H9 (cell line): ENCODE measurements around the gene AGMAT. TPM values are rescaled to one million over a fixed set of nuclear protein-coding genes. Genes with fewer than 3 reads are reported as not detected.

Experiments used
- DNase-seq: peaks from one replicate; pipeline ENCODE4 v3.0.0-alpha.2; 2017
- H2AFZ ChIP-seq: one replicate; pipeline ENCODE4 v1.6.1; 2013; ENCODE audit warnings: mild to moderate bottlenecking, low read length, control low read depth, moderate library complexity
- H2AK5ac ChIP-seq: 2 replicates; pipeline ENCODE4 v1.6.1; 2013; ENCODE audit warnings: low read length, control low read depth, mixed read lengths; ENCODE audit not compliant: insufficient read length
- H2BK120ac ChIP-seq: one replicate; pipeline ENCODE4 v1.6.1; 2013; ENCODE audit warnings: low read depth, mild to moderate bottlenecking, low read length, control low read depth, inconsistent platforms; ENCODE audit not compliant: poor library complexity, severe bottlenecking
- H2BK12ac ChIP-seq: 2 replicates; pipeline ENCODE4 v1.6.1; 2013; ENCODE audit warnings: low read length, control low read depth, mixed read lengths, low read depth; ENCODE audit not compliant: insufficient read length
- H2BK15ac ChIP-seq: 2 replicates; pipeline ENCODE4 v1.6.1; 2013; ENCODE audit warnings: low read depth, low read length, control low read depth
- H2BK20ac ChIP-seq: one replicate; pipeline ENCODE4 v1.6.1; 2013; ENCODE audit warnings: low read depth, mild to moderate bottlenecking, low read length, control low read depth, inconsistent platforms; ENCODE audit not compliant: poor library complexity, severe bottlenecking
- H2BK5ac ChIP-seq: 2 replicates; pipeline ENCODE4 v1.6.1; 2013; ENCODE audit warnings: low read length, control low read depth, mixed read lengths; ENCODE audit not compliant: insufficient read length
- H3K14ac ChIP-seq: 2 replicates; pipeline ENCODE4 v1.6.1; 2013; ENCODE audit warnings: low read length, control low read depth; ENCODE audit not compliant: insufficient read depth
- H3K18ac ChIP-seq: 2 replicates; pipeline ENCODE4 v1.6.1; 2013; ENCODE audit warnings: low read depth, mild to moderate bottlenecking, mixed read lengths, low read length, control low read depth; ENCODE audit not compliant: insufficient read length
- H3K23ac ChIP-seq: 2 replicates; pipeline ENCODE4 v1.6.1; 2013; ENCODE audit warnings: low read length, control low read depth, mixed read lengths, low read depth; ENCODE audit not compliant: insufficient read length
- H3K23me2 ChIP-seq: 2 replicates; pipeline ENCODE4 v1.6.1; 2013; ENCODE audit warnings: low read depth, mild to moderate bottlenecking, mixed read lengths, low read length, control low read depth; ENCODE audit not compliant: insufficient read length, poor library complexity, severe bottlenecking
- H3K27ac ChIP-seq: 2 replicates; pipeline ENCODE4 v1.5.1; 2013; ENCODE audit warnings: low read length, control low read depth, mixed read lengths, low read depth; ENCODE audit not compliant: insufficient read length
- H3K27me3 ChIP-seq: 2 replicates; pipeline ENCODE4 v1.6.1; 2013; ENCODE audit warnings: low read length, control low read depth, inconsistent platforms; ENCODE audit not compliant: insufficient read depth
- H3K4ac ChIP-seq: 2 replicates; pipeline ENCODE4 v1.6.1; 2013; ENCODE audit warnings: low read depth, mild to moderate bottlenecking, control low read depth, inconsistent platforms, low read length, moderate library complexity
- H3K4me1 ChIP-seq: 2 replicates; pipeline ENCODE4 v1.6.1; 2013; ENCODE audit warnings: low read length, control low read depth, inconsistent platforms; ENCODE audit not compliant: insufficient read depth
- H3K4me2 ChIP-seq: 2 replicates; pipeline ENCODE4 v1.6.1; 2013; ENCODE audit warnings: low read length, control low read depth, mixed read lengths; ENCODE audit not compliant: insufficient read length, insufficient read depth
- H3K56ac ChIP-seq: 2 replicates; pipeline ENCODE4 v1.6.1; 2013; ENCODE audit warnings: low read depth, mild to moderate bottlenecking, mixed read lengths, low read length, control low read depth; ENCODE audit not compliant: insufficient read length
- H3K79me1 ChIP-seq: 2 replicates; pipeline ENCODE4 v1.6.1; 2013; ENCODE audit warnings: low read depth, mild to moderate bottlenecking, moderate library complexity, low read length, control low read depth, inconsistent platforms; ENCODE audit not compliant: insufficient read depth, poor library complexity, severe bottlenecking
- H3K79me2 ChIP-seq: 2 replicates; pipeline ENCODE4 v1.6.1; 2013; ENCODE audit warnings: low read length, control low read depth, inconsistent platforms; ENCODE audit not compliant: insufficient read depth
- H3K9ac ChIP-seq: 2 replicates; pipeline ENCODE4 v1.6.1; 2013; ENCODE audit warnings: low read length, control low read depth, mixed read lengths; ENCODE audit not compliant: insufficient read length; ENCODE audit errors: extremely low read depth
- H3K9me3 ChIP-seq: one replicate; pipeline ENCODE4 v1.6.1; 2013; ENCODE audit warnings: low read depth, low read length, inconsistent platforms; ENCODE audit not compliant: control insufficient read depth
- H3T11ph ChIP-seq: one replicate; pipeline ENCODE4 v1.6.1; 2013; ENCODE audit warnings: mild to moderate bottlenecking, low read length, control low read depth, inconsistent platforms
- H4K20me1 ChIP-seq: one replicate; pipeline ENCODE4 v1.6.1; 2013; ENCODE audit not compliant: control insufficient read depth, insufficient read length, insufficient read depth
- H4K5ac ChIP-seq: 2 replicates; pipeline ENCODE4 v1.6.1; 2013; ENCODE audit warnings: low read depth, mild to moderate bottlenecking, mixed read lengths, low read length, control low read depth; ENCODE audit not compliant: insufficient read length
- H4K8ac ChIP-seq: replicated peaks from 2 replicates; pipeline ENCODE4 v1.6.1; 2013; ENCODE audit warnings: low read length, control low read depth, mixed read lengths, low read depth; ENCODE audit not compliant: insufficient read length
- H4K91ac ChIP-seq: 2 replicates; pipeline ENCODE4 v1.6.1; 2013; ENCODE audit warnings: low read depth, mild to moderate bottlenecking, moderate library complexity, mixed read lengths, low read length, control low read depth; ENCODE audit not compliant: insufficient read length
- H3K27ac Mint-ChIP-seq, 3 experiments: 2 replicates in 2 of 3; 3 replicates in 1 of 3; pipeline ENCODE4 v1.8.0; 2020 to 2021; ENCODE audit warnings: mixed read lengths in 3 of 3, mild to moderate bottlenecking in 1 of 3, moderate library complexity in 1 of 3
- H3K27me3 Mint-ChIP-seq: 2 replicates; pipeline ENCODE4 v1.8.0; 2021; ENCODE audit warnings: low read depth, mild to moderate bottlenecking, moderate library complexity, mixed read lengths
- H3K36me3 Mint-ChIP-seq, 3 experiments: 2 replicates in 2 of 3; 3 replicates in 1 of 3; pipeline ENCODE4 v1.8.0; 2020 to 2021; ENCODE audit warnings: low read depth in 3 of 3, mixed read lengths in 3 of 3; ENCODE audit not compliant: insufficient read depth in 1 of 3
- H3K4me1 Mint-ChIP-seq, 2 experiments: 2 replicates each; pipeline ENCODE4 v1.8.0; 2020; ENCODE audit warnings: mixed read lengths in 2 of 2
- H3K4me3 Mint-ChIP-seq, 2 experiments: 2 replicates in 1 of 2; 3 replicates in 1 of 2; pipeline ENCODE4 v1.8.0; 2020 to 2021; ENCODE audit warnings: mild to moderate bottlenecking in 2 of 2, mixed read lengths in 2 of 2, moderate library complexity in 1 of 2
- H3K9me3 Mint-ChIP-seq, 2 experiments: 2 replicates in 1 of 2; 3 replicates in 1 of 2; pipeline ENCODE4 v1.8.0; 2020; ENCODE audit warnings: mild to moderate bottlenecking in 2 of 2, mixed read lengths in 2 of 2, moderate library complexity in 1 of 2
- WGBS: extraction: QIAGEN DNeasy Blood & Tissue Kit; methylation state at CpG from one replicate; pipeline ENCODE4 v1.1.7; 2013; ENCODE audit warnings: missing lambda C conversion rate, low lambda C conversion rate, mixed read lengths; ENCODE audit not compliant: insufficient read length; ENCODE audit errors: extremely low coverage; 5-methylcytosine and 5-hydroxymethylcytosine counted together
- total RNA-seq: library from RNA; stranded (reverse); gene quantifications from 2 replicates; pipeline ENCODE4 v1.2.1, GENCODE V29; 2021
- TF ChIP-seq, protein P1 (sequence below): fragments of 200-600 bp; sonication (generic); conservative IDR thresholded peaks from 3 replicates; pipeline ENCODE4 v1.8.0; 2021; ENCODE audit warnings: antibody characterized with exemption, mild to moderate bottlenecking

The AGMAT gene
- total RNA-seq, 1 experiment from 2014 or later: 4.0 TPM

GRCh38 chr1:15621975-15622374, 37.1 kb upstream of the AGMAT start:
- Histone ChIP-seq H3K18ac (no peak overlapping the region), H3K27me3 (no peaks in the 10 kb centered on the region), H3K79me1 (peaks cover 4% of the 10 kb centered on the region), H3K56ac (no peak overlapping the region), H2AK5ac (no peak overlapping the region), H2BK120ac (no peak overlapping the region), H4K91ac (no peak overlapping the region), H4K20me1 (no peaks in the 10 kb centered on the region), H3K23me2 (peaks cover under 1% of the 10 kb centered on the region), H3K14ac (no peak overlapping the region), H4K5ac (no peak overlapping the region), H3K9ac (no peak overlapping the region), H2BK5ac (no peak overlapping the region), H3K4ac (no peak overlapping the region), H2AFZ (no peak overlapping the region), H2BK12ac (no peak overlapping the region), H2BK20ac (no peak overlapping the region), H4K8ac (no peak overlapping the region), H3K27ac (no peak overlapping the region), H3K4me1 (no peaks in the 10 kb centered on the region; the same call in 1 of the 2 replicates), H3K4me2 (no peak overlapping the region), H2BK15ac (no peak overlapping the region), H3K23ac (no peak overlapping the region), H3T11ph (no peak overlapping the region), H3K9me3 (no peaks in the 10 kb centered on the region), H3K79me2 (peaks cover 48% of the 10 kb centered on the region; the same call in 1 of the 2 replicates)
- H3K27me3 Mint-ChIP-seq: no peaks in the 10 kb centered on the region
- no peak for DNase-seq
- H3K36me3 Mint-ChIP-seq: peaks cover 7 to 12% (median 10%) of the 10 kb centered on the region in 3 experiments
- no peak overlapping the region for H3K4me3 Mint-ChIP-seq
- peaks cover 12 to 18% of the 10 kb centered on the region in 2 experiments for H3K4me1 Mint-ChIP-seq
- no peak overlapping the region; a peak in 1 of 7 replicates for H3K27ac Mint-ChIP-seq
- TF ChIP-seq, protein P1, sequence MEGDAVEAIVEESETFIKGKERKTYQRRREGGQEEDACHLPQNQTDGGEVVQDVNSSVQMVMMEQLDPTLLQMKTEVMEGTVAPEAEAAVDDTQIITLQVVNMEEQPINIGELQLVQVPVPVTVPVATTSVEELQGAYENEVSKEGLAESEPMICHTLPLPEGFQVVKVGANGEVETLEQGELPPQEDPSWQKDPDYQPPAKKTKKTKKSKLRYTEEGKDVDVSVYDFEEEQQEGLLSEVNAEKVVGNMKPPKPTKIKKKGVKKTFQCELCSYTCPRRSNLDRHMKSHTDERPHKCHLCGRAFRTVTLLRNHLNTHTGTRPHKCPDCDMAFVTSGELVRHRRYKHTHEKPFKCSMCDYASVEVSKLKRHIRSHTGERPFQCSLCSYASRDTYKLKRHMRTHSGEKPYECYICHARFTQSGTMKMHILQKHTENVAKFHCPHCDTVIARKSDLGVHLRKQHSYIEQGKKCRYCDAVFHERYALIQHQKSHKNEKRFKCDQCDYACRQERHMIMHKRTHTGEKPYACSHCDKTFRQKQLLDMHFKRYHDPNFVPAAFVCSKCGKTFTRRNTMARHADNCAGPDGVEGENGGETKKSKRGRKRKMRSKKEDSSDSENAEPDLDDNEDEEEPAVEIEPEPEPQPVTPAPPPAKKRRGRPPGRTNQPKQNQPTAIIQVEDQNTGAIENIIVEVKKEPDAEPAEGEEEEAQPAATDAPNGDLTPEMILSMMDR: no peak
- no CpG with 5 or more reads among the region's 5 CpGs for WGBS
- no peaks in the 10 kb centered on the region for H3K9me3 Mint-ChIP-seq
